Measurements from ENCODE around the gene CCDC122. TPM values are rescaled to one million over a fixed set of nuclear protein-coding genes. Genes with fewer than 3 reads are reported as not detected.

The CCDC122 gene
- total and polyA plus RNA-seq, 4 donors = 1.9 to 7.7 (median 6.6) TPM

- no peak for TF ChIP-seq CTCF (IDR thresholded peaks at IDR 0.05; ENCODE audit: control extremely low read depth, extremely low read depth)
- Histone ChIP-seq H3K27me3 (ENCODE audit: control insufficient read depth in 3 of 3, insufficient read depth in 3 of 3, low read length in 2 of 3) (peaks cover 0 to 7% (median 0%) of the 10 kb centered on the region in 3 donors), H3K36me3 (ENCODE audit: control insufficient read depth in 4 of 4, insufficient read depth in 4 of 4, low read length in 4 of 4) (no peaks in the 10 kb centered on the region), H3K9me3 (ENCODE audit: control insufficient read depth in 4 of 4, insufficient read depth in 3 of 4, low read length in 3 of 4) (no peaks in the 10 kb centered on the region), H3K4me3 (peak overlapping the region; percentile 79), H3K27ac (ENCODE audit: low read depth in 1 of 2, low read length in 1 of 2) (peak overlapping the region in 1 of 2 donors; percentile 99), H3K9ac (ENCODE audit: insufficient read depth in 1 of 2, low read length in 2 of 2) (no peak overlapping the region), H3K4me1 (ENCODE audit: control insufficient read depth in 5 of 5, insufficient read depth in 5 of 5, low read length in 5 of 5) (peaks cover 0 to 29% (median 0%) of the 10 kb centered on the region in 5 donors)
- ATAC-seq (ENCODE audit: insufficient read depth, low FRiP score) = no peak
- WGBS, 2 donors = 38% methylated on average over 15 of the region's 15 CpGs
- peak in 2 of 3 donors; percentile 24 to 54 for DNase-seq
These were observed 795 bp upstream of the CCDC122 start for GRCh38 chr13:43880214-43880855.

- H3K27me3 ChIP-seq (ENCODE audit: control insufficient read depth in 3 of 3, insufficient read depth in 3 of 3, low read length in 2 of 3) = peaks cover 0 to 7% (median 0%) of the 10 kb centered on the region in 3 donors
- peak within 1 kb of the TSS; percentile 79 for H3K4me3 ChIP-seq
- H3K4me1 ChIP-seq (ENCODE audit: control insufficient read depth in 5 of 5, insufficient read depth in 5 of 5, low read length in 5 of 5) = peaks cover 0 to 29% (median 0%) of the 10 kb centered on the region in 5 donors
- TF ChIP-seq CTCF (IDR thresholded peaks at IDR 0.05; ENCODE audit: control extremely low read depth, extremely low read depth) = no peak
- ATAC-seq (ENCODE audit: insufficient read depth, low FRiP score) = peak; percentile 73
- no peaks in the 10 kb centered on the region for H3K36me3 ChIP-seq (ENCODE audit: control insufficient read depth in 4 of 4, insufficient read depth in 4 of 4, low read length in 4 of 4)
- peak within 1 kb of the TSS; percentile 87 to 99 for H3K27ac ChIP-seq (ENCODE audit: low read depth in 1 of 2, low read length in 1 of 2)
- DNase-seq = no peak
- WGBS, 2 donors = 0 to 2% methylated on average over 40 to 48 of the region's 48 CpGs
- peak within 1 kb of the TSS in 1 of 2 donors; percentile 7 for H3K9ac ChIP-seq (ENCODE audit: insufficient read depth in 1 of 2, low read length in 2 of 2)
- no peaks in the 10 kb centered on the region for H3K9me3 ChIP-seq (ENCODE audit: control insufficient read depth in 4 of 4, insufficient read depth in 3 of 4, low read length in 3 of 4)
These were observed 228 bp upstream of the CCDC122 start, which contains the start of gene LACC1 for GRCh38 chr13:43879755-43880181. LACC1 (plus strand) TSS chr13:43879904; CDS start chr13:43880986, 1,082 bp downstream.

DNA sequence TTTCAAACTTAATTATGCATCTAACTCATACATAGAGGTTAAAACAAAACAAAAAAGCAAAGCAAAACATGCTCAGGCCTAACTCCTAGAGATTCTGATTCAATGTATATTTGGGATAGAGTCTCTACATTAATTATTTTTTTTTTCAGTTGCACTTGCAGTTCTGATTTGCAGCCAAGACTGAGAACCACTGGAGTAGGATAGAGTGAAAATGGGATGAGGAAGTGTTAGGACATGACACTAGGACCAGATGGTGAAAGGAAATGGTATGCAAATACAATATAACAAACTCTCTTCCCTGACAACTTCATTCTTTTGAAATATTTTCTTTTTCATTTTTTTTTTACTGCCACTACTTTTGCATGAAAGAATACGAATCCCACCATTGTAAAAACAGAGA, 1.8 kb downstream of the CCDC122 start:
- TF ChIP-seq CTCF (IDR thresholded peaks at IDR 0.05; ENCODE audit: control extremely low read depth, extremely low read depth) = no peak
- Histone ChIP-seq H3K27me3 (ENCODE audit: control insufficient read depth in 3 of 3, insufficient read depth in 3 of 3, low read length in 2 of 3) (peaks cover 0 to 7% (median 0%) of the 10 kb centered on the region in 3 donors), H3K4me1 (ENCODE audit: control insufficient read depth in 5 of 5, insufficient read depth in 5 of 5, low read length in 5 of 5) (peaks cover 0 to 29% (median 0%) of the 10 kb centered on the region in 5 donors), H3K4me3 (no peak overlapping the region), H3K9me3 (ENCODE audit: control insufficient read depth in 4 of 4, insufficient read depth in 3 of 4, low read length in 3 of 4) (no peaks in the 10 kb centered on the region), H3K9ac (ENCODE audit: insufficient read depth in 1 of 2, low read length in 2 of 2) (no peak overlapping the region), H3K36me3 (ENCODE audit: control insufficient read depth in 4 of 4, insufficient read depth in 4 of 4, low read length in 4 of 4) (no peaks in the 10 kb centered on the region), H3K27ac (ENCODE audit: low read depth in 1 of 2, low read length in 1 of 2) (no peak overlapping the region)
- ATAC-seq (ENCODE audit: insufficient read depth, low FRiP score) (no peak), DNase-seq (peak in 2 of 3 donors; percentile 4 to 12)
- WGBS, 2 donors = 51 to 69% methylated on average over 1 of the region's 1 CpG

Data from lung (tissue), 12 donors.